WERI-Rb-1 (cell line): ENCODE data around the gene PRPF38A.

Source experiments
- DNase-seq: peaks from one replicate; pipeline ENCODE4 v3.0.0-alpha.2; 2020
- H3K27ac ChIP-seq: fragments of 250-450 bp; sonication (Bioruptor Pico); 2 replicates; pipeline ENCODE4 v1.5.1; 2020; ENCODE audit warnings: mild to moderate bottlenecking, moderate library complexity
- H3K27me3 ChIP-seq: fragments of 250-450 bp; sonication (Bioruptor Pico); 2 replicates; pipeline ENCODE4 v1.5.1; 2021; ENCODE audit warnings: mild to moderate bottlenecking, low read depth, moderate library complexity; ENCODE audit not compliant: insufficient read depth, severe bottlenecking
- H3K36me3 ChIP-seq: fragments of 250-450 bp; sonication (Bioruptor Pico); 2 replicates; pipeline ENCODE4 v1.5.1; 2020; ENCODE audit warnings: mild to moderate bottlenecking, moderate library complexity
- H3K4me3 ChIP-seq: 2 replicates; pipeline ENCODE4 v1.5.1; 2011; ENCODE audit warnings: low read depth, mild to moderate bottlenecking, control low read depth, low read length
- H3K9me3 ChIP-seq: fragments of 250-450 bp; sonication (Bioruptor Pico); 2 replicates; pipeline ENCODE4 v1.5.1; 2021; ENCODE audit warnings: mild to moderate bottlenecking, moderate library complexity; ENCODE audit not compliant: severe bottlenecking
- CTCF ChIP-seq: IDR thresholded peaks from 2 replicates; pipeline ENCODE4 v1.5.1; 2011; ENCODE audit warnings: low read depth, mild to moderate bottlenecking, control low read depth, inconsistent platforms, low read length

PRPF38A gene

GRCh38 chr1:52386458-52386857, 17.9 kb upstream of the PRPF38A start:
- Histone ChIP-seq H3K9me3 (no peaks in the 10 kb centered on the region), H3K4me3 (no peak overlapping the region), H3K27ac (no peak overlapping the region), H3K36me3 (peaks cover 73% of the 10 kb centered on the region), H3K27me3 (no peaks in the 10 kb centered on the region)
- TF ChIP-seq CTCF = no peak
- no peak for DNase-seq

GRCh38 chr1:52393174-52393573, 11.2 kb upstream of the PRPF38A start:
- DNase-seq = no peak
- no peak for TF ChIP-seq CTCF
- Histone ChIP-seq H3K27me3 (no peaks in the 10 kb centered on the region), H3K36me3 (peaks cover 76% of the 10 kb centered on the region), H3K4me3 (no peak overlapping the region), H3K9me3 (no peaks in the 10 kb centered on the region), H3K27ac (no peak overlapping the region)

- no peak overlapping the region for H3K4me3 ChIP-seq
- no peak for TF ChIP-seq CTCF
- DNase-seq = no peak
- no peaks in the 10 kb centered on the region for H3K27me3 ChIP-seq
- H3K9me3 ChIP-seq = no peaks in the 10 kb centered on the region
- peaks cover 59% of the 10 kb centered on the region for H3K36me3 ChIP-seq
- H3K27ac ChIP-seq = no peak overlapping the region
Measured at GRCh38 chr1:52399629-52400028, 4.8 kb upstream of the PRPF38A start.

- TF ChIP-seq CTCF = no peak
- no peak overlapping the region for H3K27ac ChIP-seq
- H3K4me3 ChIP-seq = no peak overlapping the region
- no peaks in the 10 kb centered on the region for H3K27me3 ChIP-seq
- H3K9me3 ChIP-seq = no peaks in the 10 kb centered on the region
- H3K36me3 ChIP-seq = peaks cover 57% of the 10 kb centered on the region
- DNase-seq = no peak
Measured at GRCh38 chr1:52400131-52400530, 4.3 kb upstream of the PRPF38A start.

GRCh38 chr1:52402860-52403240, 1.6 kb upstream of the PRPF38A start:
- Histone ChIP-seq H3K4me3 (peak overlapping the region; percentile 96; the same call in 1 of the 2 replicates), H3K36me3 (peaks cover 54% of the 10 kb centered on the region), H3K27ac (no peak overlapping the region; the same call in 1 of the 2 replicates), H3K9me3 (no peaks in the 10 kb centered on the region), H3K27me3 (no peaks in the 10 kb centered on the region)
- no peak for TF ChIP-seq CTCF
- DNase-seq = no peak

- H3K27me3 ChIP-seq = no peaks in the 10 kb centered on the region
- H3K27ac ChIP-seq = peak overlapping the region; percentile 86
- no peak for TF ChIP-seq CTCF
- DNase-seq = peak; percentile 14
- H3K4me3 ChIP-seq = peak overlapping the region; percentile 96
- peaks cover 57% of the 10 kb centered on the region for H3K36me3 ChIP-seq
- no peaks in the 10 kb centered on the region for H3K9me3 ChIP-seq
Measured at GRCh38 chr1:52403566-52404115, 761 bp upstream of the PRPF38A start.
